Measurements from ENCODE around the gene ADO.
A peak's percentile ranks its signal among the peaks of the same experiment; 100 is the strongest.

ADO gene

GRCh38 chr10:62795100-62795499 lies 9.4 kb upstream of the ADO start:
- no peak for DNase-seq

GRCh38 chr10:62795762-62796161 lies 8.8 kb upstream of the ADO start:
- no peak for DNase-seq

- no peak for DNase-seq
Observed at GRCh38 chr10:62796896-62797295, 7.6 kb upstream of the ADO start.

DNA sequence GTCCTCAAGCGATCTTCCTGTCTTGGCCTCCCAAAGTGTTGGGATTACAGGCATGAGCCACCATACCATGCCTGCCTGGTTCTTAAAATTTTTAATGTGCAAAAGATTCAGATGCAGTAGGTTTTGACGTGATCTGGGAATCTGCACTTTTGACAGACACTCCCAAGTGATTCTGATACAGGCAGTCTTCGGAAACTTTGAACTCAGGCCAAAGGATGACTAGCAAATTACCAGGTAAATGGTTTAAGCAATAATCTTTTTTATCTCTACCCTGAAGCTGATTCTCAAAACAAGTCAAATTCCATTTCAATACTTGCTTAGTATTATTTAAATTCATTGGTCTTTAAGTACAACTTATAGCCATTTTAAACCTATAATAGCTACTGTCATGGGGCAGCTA lies 2.6 kb upstream of the ADO start:
- no peak for DNase-seq

GRCh38 chr10:62803724-62804355 lies 680 bp upstream of the ADO start:
- DNase-seq, result no peak

DNA sequence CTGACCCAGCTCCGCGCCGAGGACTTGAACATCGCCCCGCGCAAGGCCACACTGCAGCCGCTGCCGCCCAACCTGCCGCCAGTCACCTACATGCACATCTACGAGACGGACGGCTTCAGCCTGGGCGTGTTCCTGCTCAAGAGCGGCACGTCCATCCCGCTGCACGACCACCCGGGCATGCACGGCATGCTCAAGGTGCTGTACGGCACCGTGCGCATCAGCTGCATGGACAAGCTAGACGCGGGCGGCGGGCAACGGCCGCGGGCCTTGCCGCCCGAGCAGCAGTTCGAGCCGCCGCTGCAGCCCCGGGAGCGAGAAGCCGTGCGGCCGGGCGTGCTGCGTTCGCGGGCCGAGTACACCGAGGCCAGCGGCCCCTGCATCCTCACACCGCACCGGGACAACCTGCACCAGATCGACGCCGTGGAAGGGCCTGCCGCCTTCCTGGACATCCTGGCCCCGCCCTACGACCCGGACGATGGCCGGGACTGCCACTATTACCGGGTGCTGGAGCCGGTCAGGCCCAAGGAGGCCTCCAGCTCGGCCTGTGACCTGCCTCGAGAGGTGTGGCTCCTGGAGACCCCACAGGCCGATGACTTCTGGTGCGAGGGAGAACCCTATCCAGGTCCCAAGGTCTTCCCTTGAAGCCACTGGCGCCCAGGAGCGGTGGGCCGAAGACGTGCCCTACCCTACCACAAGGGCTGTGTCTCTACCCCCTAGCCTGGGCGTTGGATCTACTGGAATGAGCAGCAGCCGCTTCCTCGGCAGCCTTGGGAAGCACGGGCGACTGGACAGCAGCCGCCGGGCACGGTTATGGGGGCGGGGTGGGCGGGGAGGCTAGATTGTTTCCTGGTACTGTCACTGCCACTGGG lies 945 bp downstream of the ADO start:
- DNase-seq, result no peak

DNA sequence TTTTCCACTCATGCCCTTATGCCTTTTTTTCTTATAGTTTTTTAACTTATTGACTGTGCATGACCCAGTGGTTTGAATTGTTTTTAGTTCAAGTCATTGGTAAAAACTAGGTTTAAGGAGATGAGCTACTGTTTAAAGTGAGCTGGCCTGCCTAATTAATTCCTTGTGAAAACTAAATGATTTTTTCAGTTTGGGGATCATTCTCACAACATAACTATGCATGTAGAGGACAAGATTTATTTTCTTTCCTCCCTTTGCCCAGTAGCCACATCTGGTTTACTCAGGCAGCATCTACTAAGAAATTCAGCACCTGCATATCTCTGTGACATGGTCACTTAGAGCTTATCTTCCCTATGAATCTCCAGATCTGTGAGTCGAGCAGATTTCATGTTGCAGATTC lies 1.7 kb downstream of the ADO start:
- DNase-seq, result no peak

DNA sequence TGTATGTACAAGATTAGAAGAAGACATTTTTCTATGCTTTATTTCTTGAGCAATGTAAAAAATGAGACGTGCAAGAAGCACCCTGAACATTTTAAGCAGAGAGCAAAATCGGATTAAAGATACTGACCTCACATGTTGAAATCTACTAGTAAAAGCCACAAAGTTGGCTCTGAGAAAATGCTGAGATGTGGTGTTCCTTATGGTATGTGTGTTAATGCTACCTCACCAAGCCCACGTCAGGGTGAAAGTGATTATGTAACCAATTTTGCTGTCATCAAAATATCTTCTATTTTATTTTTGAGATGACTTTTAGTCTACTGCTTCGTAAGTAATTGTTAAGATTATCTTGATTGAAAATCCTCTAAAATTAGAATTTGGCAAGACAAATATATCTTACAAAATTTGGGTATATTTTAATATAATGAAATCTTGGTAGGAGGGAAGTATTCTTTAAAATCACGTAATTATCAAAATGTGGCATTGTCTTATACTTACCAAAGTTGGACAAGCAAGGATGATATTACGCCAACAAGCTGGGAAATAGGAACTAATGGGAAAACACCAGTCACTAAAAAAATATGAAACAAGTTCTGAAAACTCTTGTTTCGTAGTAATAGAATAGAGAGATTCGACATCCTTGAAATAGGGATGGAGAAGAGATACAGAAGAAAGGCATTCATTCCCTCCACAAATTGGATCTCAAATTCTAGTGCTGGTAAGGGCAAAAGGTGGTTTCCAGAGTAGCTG lies 5.8 kb downstream of the ADO start:
- DNase-seq, result no peak

DNA sequence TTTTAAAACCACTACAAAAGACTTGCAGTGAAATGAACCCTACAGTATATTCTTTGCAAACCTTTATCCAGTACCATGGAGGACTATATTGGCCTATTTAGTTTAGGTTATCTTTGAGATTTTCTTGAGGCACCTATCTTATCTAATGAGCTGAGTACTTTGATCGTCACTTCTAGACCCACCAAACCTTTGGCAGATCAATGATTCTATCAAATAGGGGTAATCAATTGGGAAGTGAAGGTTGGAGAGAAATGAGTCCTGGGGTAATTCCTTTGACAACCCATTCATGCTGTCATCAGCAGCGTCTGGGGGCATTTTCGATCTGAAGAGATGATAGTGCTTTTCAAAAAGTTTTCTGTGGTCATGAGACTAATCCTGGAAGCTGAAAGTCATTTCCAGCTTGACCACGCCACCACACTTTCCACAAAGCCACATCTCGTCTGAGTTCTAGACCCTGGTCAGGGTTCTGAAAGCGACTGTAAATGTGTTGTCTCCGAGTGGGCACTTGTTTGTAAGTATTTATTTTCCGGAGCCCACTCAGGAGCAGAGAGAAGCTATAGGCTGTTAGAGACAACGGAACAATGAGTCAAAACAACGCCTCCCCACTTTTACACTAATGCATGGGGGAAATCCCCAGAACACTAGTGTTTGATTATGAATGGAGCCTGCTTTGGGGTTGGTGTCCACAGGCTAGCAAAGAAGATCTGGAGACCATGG lies 6.8 kb downstream of the ADO start:
- no peak for DNase-seq

- no peak for DNase-seq
Observed at GRCh38 chr10:62812672-62813439, 8.3 kb downstream of the ADO start.

DNA sequence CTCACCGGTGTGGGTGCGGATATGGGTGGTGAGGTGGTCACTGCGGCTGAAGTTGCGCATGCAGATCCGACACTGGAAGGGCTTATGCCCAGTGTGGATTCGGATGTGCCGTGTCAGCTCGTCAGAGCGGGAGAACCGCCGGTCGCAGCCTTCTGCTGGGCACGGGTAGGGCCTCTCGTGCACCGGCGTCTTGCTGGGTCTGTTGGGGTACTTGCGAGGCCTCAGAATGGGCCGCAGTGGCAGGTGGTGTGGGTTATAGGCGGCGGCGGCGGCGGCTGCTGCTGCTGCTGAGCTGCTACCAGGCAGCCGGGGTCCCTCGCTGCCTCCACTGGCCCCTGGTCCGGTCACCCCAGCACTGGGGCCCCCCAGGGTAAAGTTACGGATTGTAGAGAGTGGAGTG lies 8.9 kb downstream of the ADO start:
- DNase-seq, result no peak

DNA sequence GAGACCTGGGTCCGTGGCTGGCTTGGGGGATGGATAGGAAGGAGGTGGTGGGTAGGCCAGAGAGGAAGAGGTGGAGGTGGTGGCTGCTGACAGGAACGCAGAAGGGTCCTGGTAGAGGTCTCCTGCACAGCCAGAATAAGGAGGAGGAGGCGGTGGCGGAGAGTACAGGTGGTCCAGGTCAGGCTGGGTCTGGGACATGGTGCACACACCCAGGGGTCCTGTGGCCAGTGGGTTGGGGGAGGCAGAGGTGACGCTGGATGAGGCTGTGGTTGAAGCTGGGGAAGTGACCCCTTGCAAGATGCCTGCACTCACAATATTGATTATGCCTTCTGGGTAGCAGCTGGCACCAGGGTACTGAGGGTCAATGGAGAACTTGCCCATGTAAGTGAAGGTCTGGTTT lies 9.5 kb downstream of the ADO start:
- DNase-seq, result no peak

DNA sequence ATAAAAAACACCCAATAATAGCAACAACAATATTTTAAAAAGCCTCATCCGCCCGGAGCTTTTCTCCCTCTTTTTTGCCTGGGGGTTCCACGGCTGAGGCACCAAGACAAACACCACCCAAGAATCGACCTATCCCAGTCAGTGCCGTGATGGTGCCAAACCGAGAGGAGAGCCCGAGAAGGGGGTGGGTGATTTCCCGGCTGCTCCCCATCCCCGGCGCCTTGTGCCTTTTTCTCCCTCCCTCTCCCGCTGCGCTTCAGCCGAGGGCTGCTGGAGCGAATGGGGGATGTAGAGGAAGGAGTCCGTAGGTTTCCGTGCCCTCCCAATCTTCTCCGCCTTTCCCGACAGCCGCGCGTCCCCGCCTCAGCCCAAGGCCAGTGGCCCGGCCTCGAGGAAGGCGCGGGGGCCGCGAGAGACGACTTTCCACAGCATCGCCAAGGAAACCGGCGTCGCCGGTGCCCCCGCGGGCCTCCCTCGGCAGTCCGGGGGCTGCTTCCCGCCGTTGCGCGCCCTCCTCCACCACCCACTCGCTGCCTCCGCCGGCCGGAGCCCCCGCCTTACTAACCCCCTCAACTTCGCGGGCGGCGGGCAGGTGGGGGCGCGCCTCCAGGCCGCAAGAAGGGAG lies 10.3 kb downstream of the ADO start:
- no peak for DNase-seq

DNA sequence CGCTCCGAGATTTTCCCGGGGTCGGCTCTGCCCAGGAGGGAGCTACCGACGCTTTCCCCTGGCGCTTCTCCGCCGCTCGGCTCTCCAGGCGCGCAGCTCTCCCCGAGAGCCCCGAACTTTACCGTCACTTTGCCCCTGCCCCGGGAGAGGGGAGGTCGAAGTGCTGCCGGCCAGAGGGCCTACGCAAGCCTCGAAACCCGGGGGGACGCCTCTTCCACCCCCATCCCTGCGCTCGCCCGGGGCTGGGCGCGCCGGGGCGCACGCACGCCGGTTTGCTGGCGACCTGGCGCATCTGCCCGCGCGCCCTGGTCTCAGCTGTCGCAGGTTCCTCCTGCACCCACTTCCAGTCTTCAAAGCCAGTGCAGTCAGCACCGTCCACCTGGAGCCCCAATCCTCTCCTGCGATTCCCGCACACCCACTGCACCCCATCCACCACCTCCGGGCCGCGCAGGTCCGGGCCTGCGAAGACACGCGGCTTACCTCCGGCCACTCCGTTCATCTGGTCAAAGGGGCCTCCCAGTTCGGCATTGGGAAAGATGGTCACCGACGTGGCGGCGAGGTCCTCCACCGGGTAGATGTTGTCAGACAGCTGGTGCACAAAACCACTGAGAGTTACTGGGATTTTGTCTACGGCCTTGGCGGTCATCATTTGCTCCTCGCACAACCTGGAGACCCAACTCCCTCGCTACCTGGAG lies 11.0 kb downstream of the ADO start:
- DNase-seq, result no peak

DNA sequence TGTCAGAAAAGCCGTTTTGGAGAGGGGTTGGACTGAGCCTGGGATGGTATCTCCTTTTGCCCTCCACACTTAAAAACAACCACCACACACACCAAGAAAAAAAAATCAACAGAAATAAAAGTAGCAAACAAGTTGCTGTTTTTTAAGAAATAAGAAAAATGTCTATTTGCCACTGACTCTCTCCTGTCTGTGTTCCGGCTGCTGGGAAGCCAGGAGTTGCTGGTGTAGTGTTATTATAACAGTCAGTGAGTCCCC lies 11.5 kb downstream of the ADO start:
- no peak for DNase-seq

DNA sequence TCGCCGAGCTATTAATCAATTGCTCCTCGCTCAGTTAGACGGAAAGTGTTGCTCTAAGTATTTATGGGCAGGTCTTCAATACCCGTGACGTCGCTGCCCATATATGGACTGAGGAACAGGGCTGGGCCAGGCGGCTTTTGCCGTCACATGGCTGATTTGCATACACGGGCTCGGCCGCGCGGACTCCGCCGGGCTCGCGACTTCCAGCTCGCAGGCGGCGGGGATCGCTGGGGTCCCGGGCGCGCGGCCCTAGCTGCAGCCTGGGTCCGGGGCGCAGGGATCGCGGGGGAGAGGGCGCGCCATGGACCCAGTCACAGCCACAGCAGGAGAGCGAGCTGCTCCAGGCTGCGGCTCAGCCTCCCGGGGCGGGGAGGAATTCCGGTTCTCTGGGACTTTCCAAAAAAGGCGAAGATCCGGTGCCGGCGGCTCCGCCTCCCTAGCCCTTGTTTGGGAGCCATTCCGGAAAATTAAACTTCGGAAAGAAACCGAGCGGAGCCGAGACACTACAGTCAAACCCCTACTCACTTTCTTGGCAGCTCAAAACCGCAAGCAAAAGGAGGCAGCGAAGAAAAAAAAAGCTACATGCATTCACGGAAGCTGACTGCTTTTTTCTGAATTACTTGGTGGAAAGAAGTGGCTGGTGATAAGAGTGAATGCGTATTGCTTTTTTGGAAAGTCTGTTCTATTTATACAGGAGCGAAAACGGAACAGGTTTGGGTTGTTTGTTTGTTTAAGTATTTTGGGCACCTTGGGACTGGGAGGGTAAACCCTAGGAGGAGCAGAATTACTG lies 12.0 kb downstream of the ADO start, which contains the start of gene EGR2:
TSS of gene EGR2 (minus strand) at position 36 of the 790 bp plus-strand sequence. CDS start 337 bp downstream, outside the sequence.
- peak; percentile 87 for DNase-seq

DNA sequence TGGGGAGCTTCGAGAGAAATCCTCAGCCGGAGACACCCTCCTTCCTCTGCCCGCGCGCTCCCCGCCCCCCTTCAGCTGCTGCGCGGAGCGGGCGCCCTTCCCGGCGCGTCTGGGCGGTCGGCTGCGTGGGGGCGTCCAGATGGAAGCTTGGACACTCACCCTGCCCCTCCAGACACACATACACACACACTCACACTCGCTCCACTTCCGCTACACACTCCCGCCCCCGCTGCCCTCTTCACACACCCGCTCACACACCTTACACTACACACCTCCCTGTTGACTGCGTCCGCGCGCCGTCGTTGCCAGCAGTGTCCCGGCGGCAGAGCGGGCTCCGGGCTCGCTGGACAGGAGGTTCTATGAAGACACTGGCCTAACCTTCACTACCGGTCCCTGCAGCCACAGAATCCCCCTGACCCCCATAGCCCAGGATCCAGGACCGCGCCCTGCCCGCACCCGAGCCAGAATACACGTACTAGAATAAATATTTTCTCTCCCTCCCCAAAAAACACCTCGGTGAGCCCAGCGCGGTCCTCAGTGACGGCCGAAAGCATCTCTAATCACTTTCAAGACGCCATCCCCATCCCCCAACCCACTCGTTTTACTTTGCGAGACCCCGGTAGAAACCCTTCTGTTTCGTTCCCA lies 12.7 kb downstream of the ADO start:
- DNase-seq, result no peak

DNA sequence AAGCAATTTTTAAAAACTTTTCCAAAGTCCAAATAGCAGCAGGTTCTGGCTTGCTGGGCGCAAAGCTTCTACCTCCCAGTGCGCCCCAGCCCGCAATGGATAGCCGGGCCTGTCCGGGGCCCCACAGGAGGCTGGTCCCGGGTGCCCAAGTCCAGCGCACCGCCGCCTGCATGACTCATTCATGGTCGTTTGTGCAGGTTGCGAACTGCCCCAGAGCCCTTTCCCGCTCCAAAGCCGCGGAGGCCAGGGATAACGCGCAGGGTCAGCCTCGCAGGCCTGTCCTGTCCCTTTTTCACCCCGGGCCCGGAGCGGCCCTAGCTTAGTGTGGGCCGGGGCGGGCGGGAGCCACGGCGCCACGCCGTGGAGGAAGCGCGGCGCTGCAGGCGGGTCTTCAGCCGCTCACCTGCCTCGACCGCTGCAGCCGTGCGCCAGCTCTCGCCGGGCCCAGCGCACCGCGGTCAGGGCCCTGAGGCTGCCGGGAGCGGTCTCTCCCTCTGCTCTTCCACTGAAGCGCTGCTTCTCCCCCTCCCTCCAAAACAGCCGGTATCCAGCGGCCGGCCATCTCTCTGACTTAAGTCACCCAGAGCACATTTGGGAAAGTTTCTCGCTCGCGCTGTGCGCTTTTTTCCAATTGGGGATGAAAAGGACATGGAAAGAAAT lies 13.4 kb downstream of the ADO start:
- DNase-seq, result peak; percentile 38

DNA sequence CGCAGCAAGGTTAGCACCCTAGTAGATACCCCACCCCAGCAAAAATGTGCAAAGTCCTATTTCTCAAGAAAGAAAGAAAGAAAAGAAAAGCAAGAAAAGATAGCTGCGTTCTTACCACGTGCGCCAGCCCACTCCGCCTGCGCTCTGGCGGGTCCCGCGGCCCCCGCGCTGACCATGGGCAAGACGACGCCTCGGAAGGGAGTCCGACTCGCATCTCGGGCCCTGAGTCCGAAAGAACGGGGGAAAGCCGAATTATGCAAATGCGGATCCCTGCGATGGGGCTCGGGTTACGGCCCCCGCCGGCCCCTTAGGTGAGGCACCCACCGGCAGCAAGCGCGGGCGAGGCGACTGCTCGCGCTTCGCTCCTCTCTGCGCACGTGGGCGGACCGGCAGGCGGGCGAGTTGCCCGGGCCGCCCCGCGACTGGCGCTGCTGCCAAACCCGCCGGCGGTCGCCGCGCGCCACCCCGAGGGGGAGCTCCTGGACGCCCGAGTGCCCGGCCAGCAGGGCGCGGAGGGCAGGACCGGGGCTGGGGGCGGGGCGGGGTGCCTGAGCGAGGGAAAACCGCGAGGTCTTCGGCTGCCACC lies 14.0 kb downstream of the ADO start:
- DNase-seq, result no peak

Measured in NCI-H510A (cell line).